Hematopoietic multipotent progenitor cell treated with erythropoietin and hydrocortisone succinate and interleukin-3 and kit ligand, for 15 days (in vitro differentiated cells): ENCODE results near the gene PALMD.

Source experiments
- DNase-seq: peaks from one replicate; pipeline ENCODE4 v3.0.0-alpha.2; 2015; ENCODE audit warnings: low spot score

PALMD gene

GRCh38 chr1:99645699-99646531 lies at the start of gene PALMD:
Gene PALMD (plus strand): TSS chr1:99646113. CDS start chr1:99646318, 205 bp downstream.
- no peak for DNase-seq

- DNase-seq, result no peak
These were observed 47.0 kb upstream of the PALMD start for GRCh38 chr1:99598738-99599411.

- no peak for DNase-seq
These were observed 46.2 kb upstream of the PALMD start for GRCh38 chr1:99599678-99600175.

- no peak for DNase-seq
These were observed 45.1 kb upstream of the PALMD start for GRCh38 chr1:99600782-99601181.

- no peak for DNase-seq
These were observed 44.7 kb upstream of the PALMD start for GRCh38 chr1:99601208-99601607.

GRCh38 chr1:99601709-99602403 lies 44.1 kb upstream of the PALMD start:
- DNase-seq, result no peak

- no peak for DNase-seq
These were observed 43.4 kb upstream of the PALMD start for GRCh38 chr1:99602404-99602969.

GRCh38 chr1:99603699-99604560 lies 42.0 kb upstream of the PALMD start:
- no peak for DNase-seq

- no peak for DNase-seq
These were observed 39.6 kb upstream of the PALMD start for GRCh38 chr1:99606306-99606705.

GRCh38 chr1:99607590-99607989 lies 38.3 kb upstream of the PALMD start:
- no peak for DNase-seq

GRCh38 chr1:99608058-99608457 lies 37.9 kb upstream of the PALMD start:
- DNase-seq, result no peak

GRCh38 chr1:99613716-99614115 lies 32.2 kb upstream of the PALMD start:
- DNase-seq, result no peak

- no peak for DNase-seq
These were observed 31.2 kb upstream of the PALMD start for GRCh38 chr1:99614728-99615127.

GRCh38 chr1:99619583-99619982 lies 26.3 kb upstream of the PALMD start:
- DNase-seq, result no peak

GRCh38 chr1:99621340-99621901 lies 24.5 kb upstream of the PALMD start:
- no peak for DNase-seq

- DNase-seq, result no peak
These were observed 23.1 kb upstream of the PALMD start for GRCh38 chr1:99622702-99623347.

- DNase-seq, result no peak
These were observed 22.4 kb upstream of the PALMD start for GRCh38 chr1:99623554-99623953.

- no peak for DNase-seq
These were observed 18.3 kb upstream of the PALMD start for GRCh38 chr1:99627615-99628014.

- no peak for DNase-seq
These were observed 16.7 kb upstream of the PALMD start for GRCh38 chr1:99629164-99629563.

- no peak for DNase-seq
These were observed 10.8 kb upstream of the PALMD start for GRCh38 chr1:99634971-99635624.
